Measurements from ENCODE around the gene TMEM254. TPM values are rescaled to one million over a fixed set of nuclear protein-coding genes. Genes with fewer than 3 reads are reported as not detected.
"Not testable (repeated sequence)": the region's sequence is repeated elsewhere in the genome, so short reads cannot be mapped to it uniquely, and the experiment has no call there.

TMEM254 gene, protein sequence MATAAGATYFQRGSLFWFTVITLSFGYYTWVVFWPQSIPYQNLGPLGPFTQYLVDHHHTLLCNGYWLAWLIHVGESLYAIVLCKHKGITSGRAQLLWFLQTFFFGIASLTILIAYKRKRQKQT
- total RNA-seq (10 to 100 TPM in 1 of 10 donors, 1 to 10 TPM in 9; 5.5 to 10.7 (median 8.3) TPM), polyA plus RNA-seq (1 to 10 TPM; 6.4 to 6.9 TPM)
- long read RNA-seq, donor 1, transcript TMEM254-205 (4 exons, 2,042 nt), result major isoform, 6 of 10 reads
- long read RNA-seq, donor 1, partial matches to known transcripts, result 0 of 10 reads
- long read RNA-seq, donor 1, other reads (novel, unspliced or antisense), result 3 of 10 reads
- long read RNA-seq, donor 2, partial matches to known transcripts, result 3 of 9 reads
- long read RNA-seq, donor 2, other reads (novel, unspliced or antisense), result 0 of 9 reads
- long read RNA-seq, donor 3, transcript TMEM254-205 (4 exons, 2,042 nt), result major isoform, 8 of 13 reads
- long read RNA-seq, donor 3, partial matches to known transcripts, result 1 of 13 reads
- long read RNA-seq, donor 3, other reads (novel, unspliced or antisense), result 2 of 13 reads

DNA sequence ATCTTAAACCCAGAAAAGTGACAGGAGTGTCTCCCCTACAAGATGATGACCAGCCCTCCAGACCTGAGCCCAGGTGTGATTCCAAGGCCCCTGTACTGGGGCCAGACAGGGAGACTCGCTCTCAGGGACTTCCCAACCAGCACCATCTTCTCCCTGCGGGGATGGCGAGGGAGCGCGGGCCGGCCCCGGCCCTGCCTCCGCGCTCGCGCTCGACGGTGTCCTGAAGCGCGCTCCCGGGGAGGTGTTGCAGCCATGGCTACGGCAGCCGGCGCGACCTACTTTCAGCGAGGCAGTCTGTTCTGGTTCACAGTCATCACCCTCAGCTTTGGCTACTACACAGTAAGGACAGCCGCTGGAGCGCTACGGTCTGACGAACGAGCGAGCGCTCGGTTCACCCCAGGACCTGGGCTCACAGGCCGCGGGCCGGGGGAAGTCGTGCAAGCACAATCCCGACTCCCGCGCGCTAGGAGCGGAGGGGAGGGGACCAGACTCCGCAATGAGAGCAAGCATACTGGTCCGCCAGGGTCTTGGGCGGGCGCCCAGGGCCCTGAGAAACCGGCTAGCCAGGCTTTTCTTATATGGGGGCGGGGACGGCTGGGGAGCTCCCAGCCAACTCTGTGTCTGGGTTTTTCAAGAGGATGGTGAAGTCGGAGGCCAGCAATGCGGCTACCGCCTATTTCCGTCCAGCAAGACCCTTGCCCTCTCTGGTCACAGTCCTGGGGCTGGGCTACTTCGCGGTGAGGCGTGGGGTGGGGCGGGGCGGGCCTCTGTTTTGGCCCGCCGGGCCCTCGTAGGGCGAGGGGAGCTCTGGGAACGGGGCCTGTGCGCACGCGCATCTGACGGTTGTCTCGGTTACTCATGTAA is at the start of gene TMEM254:
TMEM254 (plus strand) TSS at position 218 of the 864 bp plus-strand sequence; CDS start at position 253, 35 bp downstream.
- WGBS, 2 donors, result 0% methylated on average over 63 to 64 of the region's 64 CpGs
- intact Hi-C loops (cut with DNase I), result loop anchor here in 6 of 10 donors (2.0 to 10.0 kb wide), 5 partner anchors 54 to 126 kb away; partner anchors contain the start of genes PLAC9 (in 4 of the 6) and ANXA11 (in 1 of the 6)
- H3K4me3 ChIP-seq, result peak within 1 kb of the TSS; percentile 64 to 96 (median 79)
- peaks cover 0 to 23% (median 5%) of the 10 kb centered on the region in 9 donors for H3K36me3 ChIP-seq
- peak; percentile 97 to 99 (median 98) for ATAC-seq
- H3K27me3 ChIP-seq, result no peaks in the 10 kb centered on the region
- H3K9me3 ChIP-seq, result no peaks in the 10 kb centered on the region
- peak; percentile 93 to 95 for DNase-seq
- TF ChIP-seq, protein P1, sequence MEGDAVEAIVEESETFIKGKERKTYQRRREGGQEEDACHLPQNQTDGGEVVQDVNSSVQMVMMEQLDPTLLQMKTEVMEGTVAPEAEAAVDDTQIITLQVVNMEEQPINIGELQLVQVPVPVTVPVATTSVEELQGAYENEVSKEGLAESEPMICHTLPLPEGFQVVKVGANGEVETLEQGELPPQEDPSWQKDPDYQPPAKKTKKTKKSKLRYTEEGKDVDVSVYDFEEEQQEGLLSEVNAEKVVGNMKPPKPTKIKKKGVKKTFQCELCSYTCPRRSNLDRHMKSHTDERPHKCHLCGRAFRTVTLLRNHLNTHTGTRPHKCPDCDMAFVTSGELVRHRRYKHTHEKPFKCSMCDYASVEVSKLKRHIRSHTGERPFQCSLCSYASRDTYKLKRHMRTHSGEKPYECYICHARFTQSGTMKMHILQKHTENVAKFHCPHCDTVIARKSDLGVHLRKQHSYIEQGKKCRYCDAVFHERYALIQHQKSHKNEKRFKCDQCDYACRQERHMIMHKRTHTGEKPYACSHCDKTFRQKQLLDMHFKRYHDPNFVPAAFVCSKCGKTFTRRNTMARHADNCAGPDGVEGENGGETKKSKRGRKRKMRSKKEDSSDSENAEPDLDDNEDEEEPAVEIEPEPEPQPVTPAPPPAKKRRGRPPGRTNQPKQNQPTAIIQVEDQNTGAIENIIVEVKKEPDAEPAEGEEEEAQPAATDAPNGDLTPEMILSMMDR (IDR thresholded peaks at IDR 0.05), result peak in 1 of 9 donors; percentile 6
- H3K27ac ChIP-seq, result peak within 1 kb of the TSS; percentile 90 to 100 (median 96)
- H3K4me1 ChIP-seq, result peaks cover 2 to 19% (median 16%) of the 10 kb centered on the region in 9 donors

DNA sequence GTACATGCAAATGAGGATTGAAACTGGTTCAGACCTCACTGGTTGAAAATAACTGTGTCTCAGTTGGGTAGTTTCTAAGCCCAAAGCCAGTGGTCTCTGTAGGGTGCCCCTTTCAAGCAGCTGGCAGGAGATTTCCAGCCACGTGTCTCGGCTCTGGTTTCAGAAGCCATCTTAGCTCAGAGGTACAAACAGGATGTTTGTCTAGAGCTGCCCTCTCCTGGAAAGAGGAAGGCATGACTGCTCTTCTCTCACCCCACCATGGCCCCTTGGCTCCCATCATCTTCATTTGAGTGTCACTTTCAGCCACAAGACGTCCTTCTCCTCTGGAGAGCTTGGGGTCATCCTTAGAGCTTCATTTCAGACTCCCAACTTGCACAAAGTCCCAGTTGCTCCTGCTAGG is 49.3 kb upstream of the TMEM254 start:
- TF ChIP-seq, protein P1 (IDR thresholded peaks at IDR 0.05), result peak in 1 of 9 donors; percentile 22
- H3K27ac ChIP-seq; DNase-seq; H3K9me3 ChIP-seq; H3K4me1 ChIP-seq; H3K27me3 ChIP-seq; ATAC-seq; intact Hi-C loops (cut with DNase I); H3K4me3 ChIP-seq; H3K36me3 ChIP-seq: not testable (repeated sequence)
- WGBS, 2 donors, result 45 to 48% methylated on average over 3 of the region's 3 CpGs

DNA sequence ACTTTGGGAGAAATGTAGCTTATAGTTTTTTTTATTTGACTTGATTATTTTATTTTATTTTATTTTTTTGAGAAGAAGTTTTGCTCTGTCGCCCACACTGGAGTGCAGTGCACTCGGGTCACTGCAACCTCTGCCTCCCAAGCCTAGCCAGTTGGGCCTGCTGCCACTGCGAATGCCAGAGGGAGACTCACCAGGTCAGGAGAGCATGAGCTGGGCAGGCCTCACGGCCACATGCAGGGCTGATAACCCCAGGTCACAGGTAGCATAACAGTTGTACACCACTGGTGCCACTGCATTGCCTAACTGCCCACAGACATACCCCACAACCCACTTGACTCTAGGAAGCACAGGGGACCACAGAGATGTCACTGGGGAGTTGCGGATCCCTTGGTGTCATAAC is 48.6 kb upstream of the TMEM254 start:
- H3K4me1 ChIP-seq; intact Hi-C loops (cut with DNase I): not testable (repeated sequence)
- 50 to 89% methylated on average over 5 of the region's 5 CpGs for WGBS, 2 donors

DNA sequence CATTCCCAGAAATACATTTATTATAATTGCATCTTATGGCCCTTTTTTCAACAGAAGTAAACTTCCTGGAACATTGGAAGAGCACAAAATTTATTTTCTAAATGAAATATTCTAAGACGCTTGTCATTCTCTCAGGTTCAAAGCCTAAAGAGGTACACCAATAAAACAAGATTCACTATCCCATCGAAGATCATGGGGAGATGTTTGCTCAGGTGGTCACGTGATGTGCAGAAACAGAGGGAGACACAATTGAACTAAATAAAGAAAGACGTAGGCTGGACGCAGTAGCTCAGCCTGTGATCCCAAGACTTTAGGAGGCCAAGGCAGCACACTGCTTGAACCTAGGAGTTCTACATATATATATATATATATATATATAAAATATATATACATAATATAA is 46.0 kb upstream of the TMEM254 start:
- intact Hi-C loops (cut with DNase I), result no loop called here
- no peak overlapping the region for H3K27ac ChIP-seq
- TF ChIP-seq, protein P1 (IDR thresholded peaks at IDR 0.05), result no peak
- H3K36me3 ChIP-seq, result no peaks in the 10 kb centered on the region
- H3K27me3 ChIP-seq, result no peaks in the 10 kb centered on the region
- no peaks in the 10 kb centered on the region for H3K4me1 ChIP-seq
- WGBS, 2 donors, result 94 to 96% methylated on average over 5 of the region's 5 CpGs
- no peak overlapping the region for H3K4me3 ChIP-seq
- no peaks in the 10 kb centered on the region for H3K9me3 ChIP-seq
- DNase-seq (no peak), ATAC-seq (no peak)

More for the DNA sequence above, 48.6 kb upstream of the TMEM254 start:
- H3K27me3 ChIP-seq, ATAC-seq, DNase-seq, H3K9me3 ChIP-seq, H3K4me3 ChIP-seq, H3K36me3 ChIP-seq, H3K27ac ChIP-seq: not testable (repeated sequence)

DNA sequence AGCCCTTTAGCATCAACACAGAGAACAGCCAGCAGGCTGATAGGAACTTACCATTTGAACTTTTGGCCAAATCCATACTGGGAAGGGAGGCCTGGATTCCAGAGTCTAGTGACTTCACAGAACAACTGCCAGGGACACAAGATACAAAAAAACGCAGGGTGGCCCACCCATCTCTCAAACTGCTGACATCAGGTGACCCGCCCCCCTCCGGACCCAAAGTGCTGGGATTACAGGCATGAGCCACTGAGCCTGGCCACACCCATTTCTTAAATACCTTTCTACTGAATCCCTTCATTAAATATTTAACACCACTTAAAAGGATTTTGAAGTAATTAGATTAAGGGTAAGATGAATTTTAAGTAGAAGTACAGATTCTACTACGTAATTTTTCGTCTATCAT is 43.7 kb upstream of the TMEM254 start:
- 77 to 86% methylated on average over 5 of the region's 5 CpGs for WGBS, 2 donors
- ATAC-seq; H3K27ac ChIP-seq; H3K4me1 ChIP-seq; H3K4me3 ChIP-seq; DNase-seq; H3K36me3 ChIP-seq; H3K27me3 ChIP-seq; H3K9me3 ChIP-seq; intact Hi-C loops (cut with DNase I): not testable (repeated sequence)

DNA sequence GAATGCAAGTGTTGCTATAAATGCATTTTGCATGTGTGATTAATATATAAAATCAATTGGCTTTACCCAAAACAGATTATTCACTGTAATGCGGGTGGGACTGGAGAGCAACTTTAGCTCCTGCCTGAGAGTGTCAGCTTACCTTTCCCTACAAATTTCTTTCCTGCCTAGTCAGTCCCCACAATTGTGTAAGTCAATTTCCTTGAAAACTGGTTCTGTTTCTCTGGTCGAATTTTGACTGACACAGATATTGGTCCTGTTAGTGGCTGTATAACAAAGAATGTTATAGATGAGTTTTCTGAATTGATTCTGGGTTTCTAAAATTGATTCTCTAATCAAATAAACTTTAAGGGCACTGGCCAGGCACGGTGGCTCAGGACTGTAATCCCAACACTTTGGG is 43.0 kb upstream of the TMEM254 start:
- H3K4me1 ChIP-seq; H3K9me3 ChIP-seq; H3K27ac ChIP-seq; H3K36me3 ChIP-seq; H3K27me3 ChIP-seq; DNase-seq; ATAC-seq; intact Hi-C loops (cut with DNase I); H3K4me3 ChIP-seq: not testable (repeated sequence)
- WGBS, 2 donors, result 79 to 82% methylated on average over 3 of the region's 3 CpGs

DNA sequence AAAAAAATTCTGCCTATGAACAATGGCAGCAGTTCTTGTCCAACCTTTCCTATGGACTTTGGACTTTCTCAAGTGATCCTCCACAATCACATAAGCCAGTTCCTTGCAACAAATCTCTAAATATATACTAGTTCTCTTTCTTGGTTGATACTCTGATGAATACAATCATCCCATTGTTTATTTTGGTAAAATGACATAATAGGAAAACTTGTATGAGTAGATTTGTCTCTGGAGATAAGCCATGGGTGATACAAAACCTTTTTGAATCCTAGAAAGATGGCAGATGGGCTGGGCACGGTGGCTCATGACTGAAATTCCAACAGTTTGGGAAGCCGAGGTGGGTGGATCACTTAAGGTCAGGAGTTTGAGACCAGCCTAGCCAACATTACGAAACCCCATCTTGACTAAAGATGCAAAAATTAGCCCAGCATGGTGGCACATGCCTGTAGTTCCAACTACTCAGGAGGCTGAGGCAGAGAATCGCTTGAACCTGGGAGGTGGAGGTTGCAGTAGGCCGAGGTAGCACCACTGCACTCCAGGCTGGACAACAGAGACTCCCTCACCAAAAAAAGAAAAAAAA is 41.5 kb upstream of the TMEM254 start:
- H3K27ac ChIP-seq; ATAC-seq; H3K27me3 ChIP-seq; H3K9me3 ChIP-seq; H3K4me1 ChIP-seq; intact Hi-C loops (cut with DNase I); H3K36me3 ChIP-seq; H3K4me3 ChIP-seq; DNase-seq: not testable (repeated sequence)
- 93 to 95% methylated on average over 5 of the region's 5 CpGs for WGBS, 2 donors
